ENCODE results near the gene MMP25.
"Not testable (repeated sequence)": the region's sequence is repeated elsewhere in the genome, so short reads cannot be mapped to it uniquely, and the experiment has no call there.

The MMP25 gene

GRCh38 chr16:3056336-3057180 lies 10.2 kb downstream of the MMP25 start:
- no peak for DNase-seq

GRCh38 chr16:3057181-3058138 lies 11.1 kb downstream of the MMP25 start:
- no peak for DNase-seq

- peak; percentile 31 for DNase-seq
These were observed 12.0 kb downstream of the MMP25 start for GRCh38 chr16:3058139-3059030.

- DNase-seq, result peak; percentile 90
These were observed 12.8 kb downstream of the MMP25 start for GRCh38 chr16:3059041-3059722.

GRCh38 chr16:3059723-3060242 lies 13.4 kb downstream of the MMP25 start:
- no peak for DNase-seq

GRCh38 chr16:3060339-3061127 lies 14.2 kb downstream of the MMP25 start:
- DNase-seq, result no peak

- DNase-seq, result no peak
These were observed 16.2 kb downstream of the MMP25 start for GRCh38 chr16:3062553-3062952.

- DNase-seq, result peak; percentile 13
These were observed 17.4 kb downstream of the MMP25 start for GRCh38 chr16:3063625-3064386.

GRCh38 chr16:3065069-3065741 lies 18.8 kb downstream of the MMP25 start, which contains the start of gene IL32:
Gene IL32, plus strand, starts transcription at chr16:3065640. Its CDS starts 172 bp downstream, at chr16:3065812.
- peak; percentile 68 for DNase-seq

- DNase-seq, result no peak
These were observed 19.5 kb downstream of the MMP25 start for GRCh38 chr16:3065742-3066439.

GRCh38 chr16:3066440-3066748 lies 20.0 kb downstream of the MMP25 start:
- no peak for DNase-seq

- no peak for DNase-seq
These were observed 22.1 kb downstream of the MMP25 start for GRCh38 chr16:3068487-3068886.

GRCh38 chr16:3069146-3069545 lies 22.8 kb downstream of the MMP25 start:
- DNase-seq, result not testable (repeated sequence)

GRCh38 chr16:3070608-3071111 lies 24.3 kb downstream of the MMP25 start:
- DNase-seq, result no peak

- DNase-seq, result no peak
These were observed 25.3 kb downstream of the MMP25 start for GRCh38 chr16:3071655-3072054.

- DNase-seq, result not testable (repeated sequence)
These were observed 25.8 kb downstream of the MMP25 start for GRCh38 chr16:3072148-3072547.

GRCh38 chr16:3072576-3073263 lies 26.4 kb downstream of the MMP25 start:
- DNase-seq, result not testable (repeated sequence)

- DNase-seq, result no peak
These were observed 27.1 kb downstream of the MMP25 start for GRCh38 chr16:3073448-3073847.

Data from fibroblast of skin of scalp (primary cell).